GM19025 (cell line): ENCODE results near the gene TBX2.

Experiments
- ATAC-seq: cut with Tn5 transposase; IDR thresholded peaks from one replicate; pipeline ENCODE4 v1.9.1; 2021; ENCODE audit warnings: mild to moderate bottlenecking, low read depth, moderate library complexity; ENCODE audit not compliant: unreplicated experiment

The TBX2 gene

DNA sequence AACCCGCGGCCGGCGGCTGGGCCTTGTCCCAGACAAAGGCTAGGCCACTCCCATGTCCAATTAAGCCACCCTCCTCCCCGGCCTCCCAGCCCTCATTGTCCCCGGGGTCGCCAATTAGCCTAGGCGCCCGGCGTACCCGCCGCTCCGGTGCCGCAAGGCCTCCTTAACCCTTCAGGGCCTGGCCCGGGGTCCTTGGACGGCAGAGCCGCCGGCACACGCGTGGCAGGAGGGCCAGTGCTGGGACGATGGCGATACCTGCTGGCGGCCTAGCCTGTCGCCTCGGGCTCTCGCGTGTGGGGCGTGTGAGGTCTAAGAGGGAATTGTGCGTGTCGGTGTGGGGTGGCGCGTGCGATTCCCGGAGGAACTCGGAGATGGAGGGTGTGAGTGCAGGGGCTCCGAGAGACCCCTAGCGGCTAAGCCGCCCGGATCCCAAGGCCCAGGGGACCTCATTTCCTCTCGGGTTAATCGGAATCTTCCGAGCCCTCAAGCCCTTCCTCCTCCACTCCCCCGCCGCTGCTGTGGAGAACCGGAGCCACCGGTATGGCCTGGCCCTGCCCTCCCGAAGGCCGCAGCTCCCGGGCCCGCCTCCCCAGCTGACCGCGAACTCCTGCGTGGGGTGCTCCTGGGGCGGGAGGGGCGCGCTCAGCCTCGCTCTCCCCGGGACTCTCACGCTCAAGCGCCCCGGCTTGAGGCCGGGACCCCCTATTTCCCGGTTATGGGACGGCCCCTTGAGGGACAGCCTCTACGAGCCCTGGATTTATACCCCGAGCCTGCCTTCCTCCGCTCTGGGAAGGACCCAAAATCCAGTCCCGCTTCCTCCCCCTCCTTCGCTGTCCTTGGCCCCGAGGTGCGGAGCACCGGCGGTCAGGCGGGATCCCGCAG, 11.9 kb downstream of the TBX2 start:
- ATAC-seq, result peak; percentile 2

DNA sequence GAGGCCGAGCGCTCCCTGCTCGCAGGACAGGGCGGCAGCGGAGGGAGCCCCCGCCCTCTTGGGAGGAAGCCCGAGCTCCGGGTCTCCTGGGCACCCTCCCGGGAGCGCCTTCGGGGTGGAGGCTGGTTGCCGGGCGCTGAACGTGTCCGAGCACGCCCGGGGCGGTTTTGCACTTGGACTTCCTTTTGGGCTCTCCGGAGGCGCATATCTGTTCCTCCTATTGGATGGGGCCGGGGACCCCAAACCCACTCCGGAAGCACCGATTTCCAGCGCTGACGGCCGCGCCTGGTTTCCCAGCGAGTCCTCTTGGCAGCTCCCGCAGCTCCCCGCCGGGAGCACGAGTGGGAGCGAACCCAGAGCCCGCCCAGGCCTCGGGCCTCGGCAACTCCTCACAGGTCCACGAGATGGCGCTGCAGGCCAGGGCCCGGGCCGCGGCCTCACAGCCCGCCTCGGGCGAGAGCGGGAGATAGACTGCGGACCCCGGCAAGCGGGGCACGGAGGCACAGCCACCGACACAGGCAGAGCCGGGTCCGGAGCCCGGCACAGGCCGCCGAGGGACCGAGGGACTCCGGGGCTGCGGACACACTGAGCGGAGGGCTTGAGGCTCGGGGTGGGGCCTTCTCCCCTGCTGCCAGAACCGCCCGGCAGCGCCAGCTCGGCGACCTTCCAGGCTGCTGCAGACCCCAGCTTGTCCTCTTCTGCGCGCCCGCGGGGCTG, 12.7 kb downstream of the TBX2 start:
- peak; percentile 55 for ATAC-seq

GRCh38 chr17:61412860-61413660, 13.4 kb downstream of the TBX2 start:
- ATAC-seq, result no peak

GRCh38 chr17:61413661-61414126, 14.1 kb downstream of the TBX2 start:
- no peak for ATAC-seq

DNA sequence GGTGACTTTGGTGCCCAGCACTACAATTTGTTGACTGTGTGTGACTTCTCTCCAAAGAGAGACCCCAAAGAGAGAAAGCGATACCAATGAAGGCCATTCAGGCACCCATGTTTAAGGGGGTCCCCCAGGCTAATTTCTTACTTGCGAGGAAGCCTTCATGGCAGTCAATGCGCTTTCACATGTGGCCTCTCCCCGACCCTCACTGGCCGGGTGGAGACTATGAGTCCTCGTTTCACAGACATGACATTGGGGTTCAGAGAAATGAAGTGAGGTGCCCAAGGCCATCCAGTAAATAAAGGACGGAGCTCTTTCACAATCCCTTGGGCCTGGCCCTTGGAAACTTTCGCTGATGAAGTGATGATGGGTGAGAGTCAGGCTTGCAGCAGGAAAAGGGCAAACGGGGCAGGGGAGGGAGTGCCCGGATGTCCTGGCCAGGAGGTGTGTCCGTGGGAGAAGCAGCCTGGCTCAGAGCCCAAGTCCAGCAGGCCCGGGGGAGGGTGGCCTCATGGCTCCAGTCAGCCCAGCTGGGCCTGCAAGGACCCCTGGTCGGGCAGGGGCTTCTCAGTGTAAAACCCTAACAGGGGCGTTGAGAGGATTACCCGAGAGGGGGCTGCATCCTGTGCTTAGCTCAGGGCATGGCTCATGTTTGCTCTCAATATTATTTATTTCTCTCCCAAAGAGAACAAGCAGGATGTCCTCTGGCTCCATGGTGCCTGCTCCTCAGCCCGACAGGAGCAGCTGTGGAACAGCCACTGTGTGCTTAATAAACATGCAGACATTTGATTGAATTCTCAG, 14.7 kb downstream of the TBX2 start:
- ATAC-seq, result no peak

- ATAC-seq, result no peak
These were observed 15.3 kb downstream of the TBX2 start for GRCh38 chr17:61414936-61415251.

GRCh38 chr17:61415374-61416210, 15.9 kb downstream of the TBX2 start:
- ATAC-seq, result no peak

DNA sequence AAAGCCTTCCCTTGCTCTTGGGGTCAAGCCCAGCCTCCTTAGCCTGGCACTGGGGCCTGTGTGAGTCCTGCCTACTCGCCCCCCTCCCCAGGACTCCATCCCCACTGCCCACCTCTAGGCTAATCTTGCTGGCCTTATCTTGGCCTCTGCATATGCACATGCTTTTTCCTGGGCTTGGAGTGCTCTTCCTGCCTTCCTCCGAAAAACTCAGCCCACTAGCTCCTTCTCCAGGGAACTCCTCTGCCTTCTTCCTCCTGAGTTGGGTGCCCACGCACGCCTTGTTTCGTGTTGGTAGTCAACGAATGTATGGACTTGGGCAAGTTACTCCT, 16.5 kb downstream of the TBX2 start:
- no peak for ATAC-seq

GRCh38 chr17:61416540-61417363, 17.1 kb downstream of the TBX2 start:
- no peak for ATAC-seq

DNA sequence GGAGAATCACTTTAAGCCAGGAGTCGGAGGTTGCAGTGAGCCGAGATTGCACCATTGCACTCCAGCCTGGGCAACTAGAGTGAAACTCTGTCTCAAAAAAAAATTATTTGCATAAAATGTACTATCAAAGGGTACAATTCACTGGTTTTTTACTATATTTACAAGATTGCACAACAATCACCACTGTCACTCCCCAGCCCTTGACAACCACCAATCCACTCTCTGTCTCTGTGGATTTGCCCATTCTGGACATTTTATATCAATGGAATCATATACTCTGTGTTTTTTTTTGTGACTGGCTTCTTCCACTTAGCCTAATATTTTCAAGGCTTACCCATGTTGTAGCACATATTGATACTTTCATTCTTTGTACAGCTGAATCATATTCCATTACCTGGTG, 18.8 kb downstream of the TBX2 start:
- ATAC-seq, result no peak

DNA sequence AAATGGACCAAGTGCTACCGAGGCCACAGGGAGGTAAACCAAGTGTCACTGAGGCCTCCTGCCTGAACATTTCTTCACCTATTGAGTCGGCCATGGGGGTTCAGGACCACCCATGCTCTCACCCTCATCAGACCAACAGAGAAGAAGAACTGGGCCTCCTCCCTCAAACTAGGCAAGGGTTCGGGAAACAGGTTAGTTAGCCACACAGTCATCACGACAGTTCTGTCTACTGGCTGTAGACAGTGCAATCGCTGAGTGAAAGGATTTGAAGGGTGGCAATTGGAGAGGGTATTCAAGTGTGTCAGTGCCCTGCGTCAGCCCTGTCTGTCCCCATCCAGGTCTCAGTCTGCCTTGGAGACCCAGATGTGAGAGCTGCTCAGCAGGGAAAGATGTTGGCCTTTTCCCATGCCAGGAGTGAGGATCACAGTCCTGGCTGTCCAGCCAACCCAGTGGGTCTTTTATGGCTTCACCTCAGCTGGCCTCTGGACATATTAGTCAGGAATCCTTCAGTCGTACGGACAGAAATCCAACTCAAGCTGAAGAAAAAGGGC, 19.9 kb downstream of the TBX2 start:
- ATAC-seq, result no peak

- no peak for ATAC-seq
These were observed 20.4 kb downstream of the TBX2 start for GRCh38 chr17:61420052-61420451.

GRCh38 chr17:61420745-61421398, 21.2 kb downstream of the TBX2 start:
- ATAC-seq, result no peak

GRCh38 chr17:61421460-61421859, 21.8 kb downstream of the TBX2 start:
- ATAC-seq, result no peak

GRCh38 chr17:61422116-61422799, 22.6 kb downstream of the TBX2 start:
- ATAC-seq, result no peak

DNA sequence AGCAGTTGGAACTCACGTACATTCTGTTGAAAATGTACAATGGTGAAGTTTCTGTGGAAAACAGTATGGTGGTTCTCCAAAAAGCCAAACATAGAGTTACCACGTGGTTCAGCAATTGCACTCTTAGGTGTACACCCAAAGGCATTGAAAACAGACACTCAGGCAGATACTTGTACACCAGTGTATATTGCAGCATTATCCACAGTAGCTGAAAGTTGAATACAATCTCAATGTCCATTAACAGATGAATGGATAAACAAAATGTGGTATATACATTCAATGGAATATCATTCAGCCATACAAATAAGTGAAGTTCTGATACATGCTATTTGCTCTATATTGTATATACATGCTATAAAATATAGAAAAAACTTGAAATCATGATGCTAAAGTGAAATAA, 23.2 kb downstream of the TBX2 start:
- ATAC-seq, result no peak

- no peak for ATAC-seq
These were observed 24.5 kb downstream of the TBX2 start for GRCh38 chr17:61423967-61424649.
